Parathyroid adenoma (tissue), 2 donors: Measurements from ENCODE around the gene DCST1.

Source experiments
- H2AFZ ChIP-seq: fragments of 300-600 bp; sonication (generic); one replicate; pipeline ENCODE4 v1.7.0; 2017; ENCODE audit warnings: antibody characterized with exemption, mild to moderate bottlenecking
- H3K27ac ChIP-seq: fragments of 300-600 bp; sonication (generic); one replicate; pipeline ENCODE4 v1.7.0; 2017
- H3K27me3 ChIP-seq: fragments of 300-600 bp; sonication (generic); one replicate; pipeline ENCODE4 v1.7.0; 2017; ENCODE audit warnings: low read length; ENCODE audit not compliant: control insufficient read depth, insufficient read depth
- H3K36me3 ChIP-seq: fragments of 300-600 bp; sonication (generic); one replicate; pipeline ENCODE4 v1.7.0; 2017; ENCODE audit warnings: low read length; ENCODE audit not compliant: control insufficient read depth, insufficient read depth
- H3K4me1 ChIP-seq: fragments of 300-600 bp; sonication (generic); one replicate; pipeline ENCODE4 v1.7.0; 2017; ENCODE audit warnings: control low read depth
- H3K4me2 ChIP-seq: fragments of 300-600 bp; sonication (generic); one replicate; pipeline ENCODE4 v1.7.0; 2017; ENCODE audit warnings: low read length
- H3K4me3 ChIP-seq: fragments of 300-600 bp; sonication (generic); one replicate; pipeline ENCODE4 v1.7.0; 2017; ENCODE audit warnings: low read depth, low read length
- H3K79me2 ChIP-seq: fragments of 300-600 bp; sonication (generic); one replicate; pipeline ENCODE4 v1.7.0; 2017; ENCODE audit warnings: control low read depth
- H3K9ac ChIP-seq: fragments of 300-600 bp; sonication (generic); one replicate; pipeline ENCODE4 v1.7.0; 2017; ENCODE audit warnings: mild to moderate bottlenecking
- H3K9me3 ChIP-seq: fragments of 300-600 bp; sonication (generic); one replicate; pipeline ENCODE4 v1.7.0; 2017; ENCODE audit warnings: low read length; ENCODE audit not compliant: control insufficient read depth
- CTCF ChIP-seq: fragments of 300-600 bp; sonication (generic); IDR thresholded peaks from one replicate; pipeline ENCODE4 v1.7.0; 2017; ENCODE audit warnings: antibody characterized with exemption, mild to moderate bottlenecking
- donor health status: primary hyperparathyroidism.

The DCST1 gene

GRCh38 chr1:155037851-155038441 lies 4.3 kb downstream of the DCST1 start:
- no peak overlapping the region for H3K4me2 ChIP-seq
- H3K79me2 ChIP-seq = no peaks in the 10 kb centered on the region
- TF ChIP-seq CTCF = no peak
- no peaks in the 10 kb centered on the region for H3K4me1 ChIP-seq
- no peak overlapping the region for H2AFZ ChIP-seq
- no peaks in the 10 kb centered on the region for H3K27me3 ChIP-seq
- H3K27ac ChIP-seq = no peak overlapping the region
- H3K9ac ChIP-seq = no peak overlapping the region
- H3K4me3 ChIP-seq = no peak overlapping the region
- no peaks in the 10 kb centered on the region for H3K9me3 ChIP-seq
- no peaks in the 10 kb centered on the region for H3K36me3 ChIP-seq

GRCh38 chr1:155038602-155039307 lies 5.1 kb downstream of the DCST1 start:
- H3K9ac ChIP-seq = no peak overlapping the region

GRCh38 chr1:155039308-155039669 lies 5.7 kb downstream of the DCST1 start:
- H3K4me3 ChIP-seq = no peak overlapping the region
- no peak overlapping the region for H3K4me2 ChIP-seq
- H2AFZ ChIP-seq = no peak overlapping the region
- H3K27ac ChIP-seq = no peak overlapping the region
- H3K4me1 ChIP-seq = no peaks in the 10 kb centered on the region
- H3K9me3 ChIP-seq = no peaks in the 10 kb centered on the region
- H3K36me3 ChIP-seq = no peaks in the 10 kb centered on the region
- TF ChIP-seq CTCF = no peak
- no peaks in the 10 kb centered on the region for H3K27me3 ChIP-seq
- no peaks in the 10 kb centered on the region for H3K79me2 ChIP-seq
- H3K9ac ChIP-seq = no peak overlapping the region

More at GRCh38 chr1:155038602-155039307, 5.1 kb downstream of the DCST1 start:
- Histone ChIP-seq H3K79me2 (no peaks in the 10 kb centered on the region), H3K4me2 (no peak overlapping the region), H3K36me3 (no peaks in the 10 kb centered on the region), H3K27me3 (no peaks in the 10 kb centered on the region), H2AFZ (no peak overlapping the region), H3K9me3 (no peaks in the 10 kb centered on the region), H3K4me3 (no peak overlapping the region), H3K27ac (no peak overlapping the region), H3K4me1 (no peaks in the 10 kb centered on the region)
- TF ChIP-seq CTCF = no peak

- Histone ChIP-seq H3K4me2 (no peak overlapping the region), H3K36me3 (no peaks in the 10 kb centered on the region), H3K9me3 (no peaks in the 10 kb centered on the region), H3K9ac (no peak overlapping the region), H3K4me3 (no peak overlapping the region), H3K79me2 (no peaks in the 10 kb centered on the region), H3K4me1 (no peaks in the 10 kb centered on the region), H2AFZ (no peak overlapping the region), H3K27me3 (no peaks in the 10 kb centered on the region), H3K27ac (no peak overlapping the region)
- no peak for TF ChIP-seq CTCF
These were observed 6.9 kb downstream of the DCST1 start for GRCh38 chr1:155040358-155041093.
